Limb (tissue), 2 donors: ENCODE data around the gene GREB1.

Experiments
- DNase-seq, 2 donors: peaks; one replicate each; pipeline ENCODE4 v3.0.0-alpha.2; 2016; ENCODE audit errors: extremely low spot score in 2 of 2

The GREB1 gene

DNA sequence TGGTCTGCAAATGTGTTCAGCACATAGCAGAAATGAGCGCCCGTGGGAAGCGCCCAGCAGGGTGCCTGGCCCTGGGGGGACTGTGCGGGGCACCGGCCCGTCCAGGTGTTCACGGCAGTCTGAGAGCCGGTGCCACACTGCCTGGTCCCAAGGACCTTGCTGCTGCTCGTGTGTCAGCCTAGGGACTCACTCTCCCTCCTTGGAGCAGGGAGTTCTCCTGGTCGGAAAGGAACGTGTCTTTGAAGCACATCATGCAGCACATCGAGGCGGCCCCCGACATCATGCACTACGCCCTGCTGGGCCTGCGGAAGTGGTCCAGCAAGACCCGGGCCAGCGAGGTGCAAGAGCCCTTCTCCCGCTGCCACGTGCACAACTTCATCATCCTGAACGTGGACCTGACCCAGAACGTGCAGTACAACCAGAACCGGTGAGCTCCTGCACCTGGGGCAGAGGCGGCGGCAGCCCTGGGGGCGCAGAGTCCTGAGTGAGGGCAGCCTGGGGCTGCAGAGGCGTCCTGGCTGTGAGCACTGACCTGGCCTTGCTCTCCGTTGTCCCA, 100.2 kb downstream of the GREB1 start:
- DNase-seq: no peak

DNA sequence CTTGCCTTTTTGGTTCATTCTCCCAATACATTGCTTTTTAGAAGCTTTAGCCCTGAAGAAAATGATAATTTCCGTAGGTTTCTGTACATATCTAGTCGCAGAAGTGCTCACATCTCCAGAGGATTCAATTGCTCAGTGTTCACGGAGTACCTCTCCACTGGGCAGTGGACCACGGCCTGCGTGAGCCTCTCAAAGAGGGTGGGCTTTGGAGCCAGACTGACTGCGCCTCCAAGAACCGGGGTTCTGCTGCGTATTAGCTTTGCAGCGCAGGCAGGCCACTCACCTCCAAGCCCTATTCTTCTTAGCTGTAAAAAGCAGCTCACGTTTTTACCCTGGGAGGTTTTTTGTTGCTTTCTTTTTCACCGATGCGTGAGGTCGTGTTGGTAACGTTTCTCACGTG, 100.7 kb downstream of the GREB1 start:
- DNase-seq: no peak

DNA sequence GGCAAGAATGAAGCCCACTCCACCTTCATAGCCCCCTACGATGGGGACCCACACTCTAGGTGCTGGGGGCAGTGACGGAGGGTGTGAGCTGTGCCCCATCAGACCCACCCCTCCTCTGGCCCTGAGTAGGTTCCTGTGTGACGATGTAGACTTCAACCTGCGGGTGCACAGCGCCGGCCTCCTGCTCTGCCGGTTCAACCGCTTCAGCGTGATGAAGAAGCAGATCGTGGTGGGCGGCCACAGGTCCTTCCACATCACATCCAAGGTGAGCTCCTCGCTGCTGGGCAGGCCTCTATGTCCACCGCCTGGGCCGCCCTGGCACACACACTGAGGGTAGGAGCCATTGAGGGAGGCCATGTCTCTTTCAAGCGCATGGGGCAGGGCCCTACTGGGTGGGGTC, 101.3 kb downstream of the GREB1 start:
- no peak for DNase-seq

DNA sequence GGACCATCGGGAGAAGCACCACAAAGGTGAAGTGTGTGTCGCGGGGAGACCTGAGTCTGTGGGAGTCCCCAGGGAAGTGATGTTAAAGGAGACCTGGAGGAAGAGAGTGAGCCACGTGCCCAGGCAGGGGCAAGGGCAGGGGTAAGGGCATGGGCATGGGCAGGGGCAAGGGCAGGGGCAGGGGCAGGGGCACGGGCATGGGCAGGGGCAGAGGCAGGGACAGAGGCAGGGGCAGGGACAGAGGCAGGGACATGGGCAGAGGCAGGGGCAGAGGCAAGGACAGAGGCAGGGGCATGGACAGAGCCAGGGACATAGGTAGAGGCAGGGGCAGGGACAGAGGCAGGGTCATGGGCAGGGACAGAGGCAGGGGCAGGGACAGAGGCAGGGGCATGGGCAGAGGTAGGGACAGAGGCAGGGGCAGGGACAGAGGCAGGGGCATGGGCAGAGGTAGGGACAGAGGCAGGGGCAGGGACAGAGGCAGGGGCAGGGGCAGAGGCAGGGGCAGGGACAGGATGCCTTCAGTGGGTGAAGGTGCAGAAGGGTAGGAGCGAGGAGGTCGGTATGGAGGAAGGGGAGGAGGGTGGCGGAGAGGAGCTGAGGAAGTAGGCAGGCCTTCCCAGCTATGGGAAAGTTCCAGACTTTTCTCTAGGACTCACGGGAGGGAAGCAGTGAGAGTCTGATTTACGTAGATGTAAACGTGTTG, 102.9 kb downstream of the GREB1 start:
- no peak for DNase-seq

DNA sequence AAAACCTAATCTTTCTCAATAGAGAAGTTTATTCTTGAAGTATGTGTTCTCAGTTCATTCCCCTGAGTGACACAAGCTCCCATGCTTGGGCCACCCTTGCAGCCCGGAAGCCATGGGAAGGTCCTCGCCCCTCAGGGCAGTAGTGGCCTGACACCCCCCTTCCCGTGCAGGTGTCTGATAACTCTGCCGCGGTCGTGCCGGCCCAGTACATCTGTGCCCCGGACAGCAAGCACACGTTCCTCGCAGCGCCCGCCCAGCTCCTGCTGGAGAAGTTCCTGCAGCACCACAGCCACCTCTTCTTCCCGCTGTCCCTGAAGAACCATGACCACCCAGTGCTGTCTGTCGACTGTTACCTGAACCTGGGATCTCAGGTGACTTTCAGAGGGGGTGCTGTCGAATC, 103.7 kb downstream of the GREB1 start:
- DNase-seq: no peak

DNA sequence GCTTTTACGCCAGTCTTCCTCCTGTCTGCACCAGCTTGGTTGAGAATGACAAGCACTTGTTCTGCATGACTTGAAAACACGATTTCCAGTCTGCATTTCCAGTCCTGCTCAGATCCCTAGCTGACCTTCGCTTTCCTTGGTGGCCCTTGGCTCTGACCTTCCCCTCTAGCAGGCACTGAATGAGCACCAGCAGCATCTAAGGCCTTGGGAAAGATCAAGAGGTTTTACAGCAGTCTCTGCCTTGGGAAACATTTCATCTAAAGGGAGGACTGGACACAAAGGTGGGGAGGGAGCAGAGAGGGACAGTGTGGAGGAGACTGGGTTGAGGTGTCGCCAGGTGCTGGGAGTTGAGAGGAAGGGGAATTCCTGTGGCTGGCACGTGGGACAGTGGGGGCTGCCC, 105.7 kb downstream of the GREB1 start:
- no peak for DNase-seq

DNA sequence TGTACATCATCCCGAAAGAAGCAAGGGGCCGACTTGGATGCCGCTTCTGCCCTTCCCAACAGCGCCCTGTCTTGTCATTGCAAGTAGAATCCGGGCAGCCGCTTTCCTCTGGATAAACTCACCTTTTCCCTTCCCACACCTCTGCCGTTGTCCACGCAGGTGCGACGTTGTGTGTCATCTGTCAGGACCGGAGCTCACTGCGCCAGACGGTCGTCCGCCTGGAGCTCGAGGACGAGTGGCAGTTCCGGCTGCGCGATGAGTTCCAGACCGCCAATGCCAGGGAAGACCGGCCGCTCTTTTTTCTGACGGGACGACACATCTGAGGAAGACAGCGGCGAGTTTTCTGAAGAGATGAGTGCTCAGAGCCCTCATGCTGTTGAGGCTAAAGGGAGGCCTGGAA, 106.3 kb downstream of the GREB1 start:
- no peak for DNase-seq

DNA sequence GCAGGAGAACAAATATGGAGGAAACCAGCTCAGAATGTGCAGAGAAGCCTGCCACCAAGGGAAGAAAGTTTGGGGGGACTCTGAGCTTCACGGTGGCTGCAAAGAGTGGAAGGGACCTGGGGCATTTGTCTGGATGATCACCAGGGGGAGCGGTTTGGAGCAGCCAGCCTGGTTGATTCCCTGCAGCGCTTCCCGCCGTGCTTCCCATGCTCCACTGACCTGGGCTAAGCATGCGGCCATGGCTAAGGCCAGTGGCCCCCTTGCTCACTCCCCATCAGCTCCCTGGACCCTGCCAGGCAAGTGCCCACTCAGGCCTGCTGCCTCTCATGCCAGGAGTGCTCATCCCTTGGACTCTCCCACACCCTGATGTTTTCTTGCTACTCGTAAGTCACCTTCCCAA, 109.1 kb downstream of the GREB1 start:
- no peak for DNase-seq

DNA sequence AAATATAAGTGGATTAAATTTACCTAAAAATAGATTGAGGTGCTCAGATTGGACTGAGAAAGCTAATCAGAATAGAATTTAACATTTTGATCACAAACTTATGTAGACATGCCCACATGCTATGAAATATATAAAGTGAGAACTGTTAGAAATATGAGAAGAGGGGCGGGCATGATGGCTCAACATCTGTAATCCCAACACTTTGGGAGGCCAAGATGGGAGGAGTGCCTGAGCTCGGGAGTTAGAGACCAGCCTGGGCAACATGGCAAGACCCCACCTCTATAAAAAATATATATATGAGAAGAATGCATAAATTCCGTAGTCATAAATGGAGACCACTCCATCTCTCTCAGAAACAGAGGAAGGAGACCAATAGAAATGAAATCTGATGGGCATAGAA, 110.4 kb downstream of the GREB1 start:
- DNase-seq: no peak

DNA sequence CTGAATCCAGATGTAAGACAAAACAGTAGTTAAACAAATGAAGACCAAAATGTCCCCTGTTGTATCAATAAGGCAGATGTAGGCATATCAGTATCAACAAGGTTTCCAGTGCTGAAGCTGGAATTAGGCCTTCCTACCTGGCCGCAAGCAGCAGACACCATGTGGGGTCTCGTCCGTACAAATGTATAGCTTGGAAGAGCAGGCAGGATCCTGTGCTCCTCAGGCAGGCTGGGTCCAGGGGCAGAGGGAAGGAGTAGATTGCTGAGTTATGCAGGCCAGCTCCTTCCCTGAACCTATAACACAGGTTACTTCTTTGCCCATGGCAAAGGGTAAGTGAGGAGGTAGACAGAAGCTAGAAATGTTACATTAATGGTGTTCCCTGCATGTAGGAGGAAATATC, 112.7 kb downstream of the GREB1 start:
- no peak for DNase-seq

DNA sequence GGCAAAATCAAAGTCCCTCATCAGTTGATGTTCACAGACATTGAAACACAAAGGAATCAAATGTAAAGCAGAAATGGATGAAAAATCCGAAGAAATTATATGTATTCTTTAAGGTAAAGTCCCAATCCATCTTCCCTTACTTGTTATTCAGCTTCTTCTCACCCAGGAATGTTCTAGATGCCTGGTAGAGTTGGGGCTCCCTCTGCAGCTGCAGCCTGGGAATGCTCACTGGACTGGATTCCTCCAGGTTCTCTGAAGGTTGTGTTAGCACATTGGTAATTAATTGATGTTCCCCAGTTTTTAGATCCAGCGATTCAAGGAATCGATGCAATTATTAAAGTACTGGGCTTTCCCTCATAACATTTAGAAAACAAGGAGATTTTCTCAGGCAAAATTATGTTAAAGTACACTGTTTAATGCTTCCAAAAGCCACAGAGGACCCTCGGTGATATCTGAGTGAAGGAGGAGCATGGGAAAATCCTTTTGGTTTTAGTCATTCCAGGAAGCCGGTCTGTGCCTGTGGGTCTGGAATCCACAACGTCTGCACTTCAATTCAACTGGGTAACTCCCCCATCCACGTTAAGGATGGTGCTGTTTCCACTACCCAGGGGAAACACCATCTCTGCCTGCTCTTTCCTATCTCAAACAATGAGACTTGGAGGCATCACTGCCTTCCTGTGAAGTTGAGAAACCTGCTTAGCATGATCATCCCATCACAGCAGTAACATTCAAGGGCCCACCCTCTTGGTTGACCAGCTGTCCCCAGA, 114.2 kb downstream of the GREB1 start:
- no peak for DNase-seq

DNA sequence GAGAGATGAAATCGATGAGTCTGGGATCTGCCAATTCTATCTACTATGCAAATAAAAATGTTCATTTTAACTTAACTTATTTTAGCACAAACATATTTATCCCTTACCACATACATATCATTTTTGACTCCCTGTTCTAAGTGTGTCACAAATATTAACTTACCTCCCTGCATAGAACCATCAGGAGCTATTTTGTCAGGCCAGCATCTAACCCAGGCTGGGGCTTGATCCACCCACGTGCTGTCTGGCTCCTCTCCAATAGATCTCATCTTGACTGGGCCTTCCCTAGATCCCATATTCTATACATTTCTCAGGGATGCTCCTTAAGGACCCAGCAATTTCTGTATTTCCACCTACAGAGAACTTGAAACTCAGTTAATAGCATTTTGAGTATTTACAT, 115.2 kb downstream of the GREB1 start:
- DNase-seq: no peak

DNA sequence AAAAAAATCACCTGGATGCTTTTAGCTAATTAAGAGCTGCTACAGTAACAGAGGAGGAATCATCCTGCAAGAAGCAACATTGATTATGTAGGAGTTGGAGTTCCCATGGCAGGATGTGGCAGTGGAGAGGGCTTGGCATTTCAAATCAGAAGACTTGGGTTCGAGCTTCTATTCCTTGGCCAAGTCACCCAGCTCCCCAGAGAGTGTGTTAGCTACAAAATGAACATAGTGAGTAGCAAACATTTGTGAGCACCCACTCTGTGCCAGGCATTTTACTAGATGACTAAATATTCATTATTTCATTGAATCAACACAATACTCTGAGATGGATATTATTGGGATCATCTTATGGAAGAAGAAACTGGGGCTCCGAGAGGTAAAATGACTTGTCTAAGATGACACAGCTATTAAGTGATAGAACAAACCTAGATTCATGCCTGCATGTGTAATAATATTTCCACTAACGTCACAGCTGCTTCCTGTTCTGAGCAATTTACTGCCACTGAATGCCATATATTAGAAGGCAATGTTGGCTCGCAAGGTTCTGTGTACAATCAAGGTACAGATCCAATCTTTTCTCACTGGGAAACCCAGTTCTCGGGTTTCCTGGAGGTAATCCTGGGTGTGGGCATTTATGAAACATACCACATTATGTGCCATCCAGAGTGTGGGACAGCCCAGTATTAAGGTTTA, 118.2 kb downstream of the GREB1 start:
- DNase-seq: no peak

DNA sequence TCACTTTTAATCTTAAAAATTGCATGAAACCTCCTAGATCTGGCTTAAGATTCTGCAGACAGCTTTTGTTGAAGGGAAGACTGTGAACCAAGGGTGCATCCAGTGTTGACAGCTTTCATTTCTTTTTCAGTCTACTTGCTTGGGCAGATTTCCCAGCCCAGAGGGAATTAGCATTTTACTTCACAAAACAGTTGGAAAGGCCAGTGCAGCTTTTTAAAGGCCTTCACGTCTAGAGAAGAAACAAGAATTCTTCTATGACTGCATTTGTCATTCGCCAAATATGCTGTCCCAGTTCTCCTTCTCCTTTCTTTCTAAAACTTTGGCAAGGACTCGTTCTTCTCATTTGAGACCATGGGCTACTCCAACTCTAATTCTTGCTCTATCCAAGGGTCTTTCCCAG, 118.7 kb downstream of the GREB1 start:
- no peak for DNase-seq

DNA sequence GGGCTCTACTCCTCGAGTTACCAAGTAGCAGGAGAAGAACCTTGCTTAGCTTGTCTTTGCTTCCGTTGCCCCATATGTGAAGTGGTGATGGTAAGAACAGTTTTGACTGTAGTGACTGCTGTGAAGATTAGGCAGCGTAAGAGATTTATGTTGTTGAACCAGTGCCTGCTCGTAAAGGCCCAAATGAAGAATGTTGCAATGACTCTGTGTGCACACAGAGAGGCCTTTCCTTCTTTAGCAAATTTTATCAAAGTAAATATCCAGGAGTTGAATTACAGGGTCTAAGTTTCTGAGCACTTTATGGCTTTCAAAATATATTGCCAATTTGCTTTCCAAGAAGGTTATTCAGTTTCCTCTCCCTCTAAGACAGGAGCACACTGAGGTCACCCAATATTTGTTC, 121.7 kb downstream of the GREB1 start:
- no peak for DNase-seq

DNA sequence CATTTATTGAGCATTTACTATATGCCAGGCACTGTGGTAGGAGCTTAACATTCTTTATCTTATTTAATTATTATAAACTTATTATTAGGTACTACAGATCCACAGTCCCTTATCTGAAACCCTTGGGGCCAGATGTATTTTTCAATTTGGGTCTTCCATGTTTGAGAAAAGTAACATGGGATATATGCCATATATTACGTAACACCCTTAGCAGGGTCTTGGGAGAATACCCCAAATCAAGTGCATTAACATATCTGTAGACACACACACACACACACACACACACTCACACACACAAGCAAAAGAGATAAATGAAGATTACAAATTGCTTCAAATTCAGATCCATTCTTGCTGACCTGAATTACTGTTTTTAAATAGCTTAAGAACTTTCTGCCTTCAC, 122.4 kb downstream of the GREB1 start:
- no peak for DNase-seq

DNA sequence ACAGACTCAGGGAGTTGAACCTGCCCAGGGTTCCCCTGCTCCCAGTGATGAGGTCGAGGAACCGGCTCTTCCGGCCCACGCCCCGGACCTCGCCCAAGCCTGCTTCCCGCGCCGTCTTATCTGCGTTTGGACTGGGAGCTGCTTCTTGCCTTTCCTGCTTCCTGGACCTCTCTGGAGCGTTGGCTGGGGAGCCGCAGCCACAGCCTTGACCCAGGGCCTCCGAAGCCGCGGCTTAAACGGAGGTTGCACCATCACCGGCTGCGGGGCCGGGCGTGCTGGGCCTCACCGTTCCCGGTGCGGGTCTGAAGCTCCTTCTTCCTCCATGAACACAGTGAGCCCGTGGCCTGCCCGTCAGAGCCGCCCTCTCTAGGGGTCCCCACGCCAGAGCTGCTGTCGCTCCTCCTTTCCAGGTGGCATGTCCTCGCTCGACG, 122.8 kb downstream of the GREB1 start:
- DNase-seq: no peak

DNA sequence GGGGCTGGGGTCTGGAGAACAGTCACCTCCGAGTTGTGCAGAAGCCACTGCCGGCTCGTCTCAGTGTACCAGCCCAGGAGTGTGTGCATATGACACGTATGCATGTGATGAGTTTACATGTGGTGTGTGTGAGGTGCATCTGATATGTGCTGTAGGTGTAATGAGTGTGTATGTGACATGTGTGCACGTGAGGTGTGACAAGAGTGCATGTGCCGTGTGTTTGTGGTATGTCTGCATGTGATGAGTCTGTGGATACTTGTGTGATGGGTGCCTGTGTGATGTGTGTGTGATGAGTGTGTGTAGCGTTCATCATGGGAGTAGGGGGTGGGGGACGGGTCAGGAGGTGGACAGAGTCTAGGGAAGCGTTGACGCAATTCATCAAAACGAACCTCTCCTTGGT, 123.3 kb downstream of the GREB1 start:
- no peak for DNase-seq

DNA sequence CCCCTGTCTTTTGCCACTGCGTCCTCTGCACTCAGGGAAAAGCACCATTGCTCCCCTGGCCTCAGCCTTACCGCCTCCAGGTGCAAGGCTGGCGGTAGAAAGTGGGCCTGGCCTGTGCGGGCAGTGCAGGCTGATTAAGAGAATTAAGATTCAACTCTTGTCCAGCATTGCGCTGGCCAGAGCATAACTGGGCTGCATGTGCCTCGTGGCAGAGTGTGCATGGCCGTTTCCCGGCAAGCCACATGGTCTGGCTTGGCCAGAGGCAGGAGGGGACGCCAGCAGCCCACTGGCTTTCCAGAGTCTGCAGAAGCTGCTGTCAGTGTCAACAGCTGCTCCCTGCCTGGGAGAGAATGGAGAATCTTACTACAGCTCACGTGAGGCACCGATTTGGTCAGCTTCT, 123.8 kb downstream of the GREB1 start:
- DNase-seq: no peak

DNA sequence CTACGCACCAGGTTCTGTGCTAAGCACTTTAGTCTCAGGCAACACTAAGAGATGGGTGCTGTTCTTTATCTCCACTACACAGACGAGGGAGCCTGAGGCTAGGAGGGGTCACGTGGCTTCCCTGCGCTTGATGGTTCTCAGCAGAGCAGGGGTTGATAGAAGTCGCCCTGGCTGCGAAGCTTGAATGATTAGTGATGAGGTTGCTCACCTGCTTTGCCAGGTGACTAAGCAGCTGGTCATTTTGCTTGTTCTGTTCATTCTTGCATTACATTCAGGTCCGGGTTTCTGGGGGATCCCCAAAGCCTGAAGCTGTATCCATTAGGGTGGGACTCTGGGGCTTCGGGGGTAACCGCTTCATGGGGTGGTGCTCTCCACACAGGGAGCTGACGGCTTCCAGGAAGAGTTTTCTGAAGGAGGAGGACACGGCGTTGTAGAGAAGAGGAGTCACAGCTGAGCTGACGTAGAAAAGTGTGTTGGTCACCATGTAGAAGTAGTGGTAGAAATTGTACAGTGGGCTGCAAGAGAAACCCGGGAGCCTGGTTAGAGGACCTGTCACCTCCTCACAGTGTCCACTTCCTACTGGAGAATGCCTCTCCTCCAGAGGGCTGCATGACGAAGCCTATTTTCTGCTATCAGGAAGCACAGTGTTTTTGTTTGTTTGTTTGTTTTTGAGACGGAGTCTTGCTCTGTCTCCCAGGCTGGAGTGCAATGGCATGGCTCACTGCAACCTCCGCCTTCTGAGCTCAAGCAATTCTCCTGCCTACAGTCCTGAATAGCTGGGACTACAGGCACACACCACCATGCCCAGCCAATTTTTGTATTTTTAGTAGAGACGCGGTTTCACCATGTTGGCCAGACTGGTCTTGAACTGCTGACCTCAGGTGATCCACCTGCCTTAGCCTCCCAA, 124.6 kb downstream of the GREB1 start:
- no peak for DNase-seq

DNA sequence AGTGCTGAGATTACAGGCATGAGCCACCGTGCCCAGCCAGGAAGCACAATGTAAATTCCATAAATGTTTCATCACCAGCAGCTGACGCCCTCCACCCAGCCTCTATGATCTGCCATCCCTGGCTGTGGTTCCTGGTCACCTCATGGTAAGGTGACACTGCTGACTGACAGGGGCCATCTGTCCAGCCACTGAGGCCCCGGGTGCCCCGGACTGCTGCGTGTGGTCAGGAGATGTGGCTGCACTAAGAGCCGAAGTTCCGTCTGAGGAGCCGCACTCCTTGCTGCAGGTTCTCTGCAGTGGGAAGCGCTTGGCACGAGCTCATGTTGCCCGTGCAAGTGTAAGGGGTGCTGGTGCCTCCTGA, 125.2 kb downstream of the GREB1 start:
- no peak for DNase-seq
